ENCODE results near the gene SKA3.
"Not testable (repeated sequence)": the region's sequence is repeated elsewhere in the genome, so short reads cannot be mapped to it uniquely, and the experiment has no call there.

Gene SKA3

GRCh38 chr13:21225082-21225481 lies 48.7 kb upstream of the SKA3 start:
- Histone ChIP-seq H3K4me1 (ENCODE audit: control insufficient read depth, insufficient read depth, low read length) (no peaks in the 10 kb centered on the region), H3K27ac (ENCODE audit: extremely low read depth, low read depth, low read length) (no peak overlapping the region), H3K4me3 (ENCODE audit: low read depth, low read length) (no peak overlapping the region), H3K9me3 (ENCODE audit: control insufficient read depth, insufficient read depth, low read depth, low read length) (no peaks in the 10 kb centered on the region), H3K36me3 (ENCODE audit: control insufficient read depth in 2 of 2, insufficient read depth in 1 of 2, low read length in 2 of 2) (no peaks in the 10 kb centered on the region)
- no peak for TF ChIP-seq ZNF707 (tag by site-specific recombination; IDR thresholded peaks at IDR 0.05)
- no peak for TF ChIP-seq ZNF626 (tag by site-specific recombination; IDR thresholded peaks at IDR 0.05)
- TF ChIP-seq ZBTB48 (tag by site-specific recombination; IDR thresholded peaks at IDR 0.05): no peak
- TF ChIP-seq ZNF16 (tag by site-specific recombination; IDR thresholded peaks at IDR 0.05; ENCODE audit: low read depth): no peak
- no peak for TF ChIP-seq GLIS2 (tag by site-specific recombination; IDR thresholded peaks at IDR 0.05)
- TF ChIP-seq ZNF510 (tag by site-specific recombination; IDR thresholded peaks at IDR 0.05; ENCODE audit: insufficient replicate concordance): no peak
- ChIA-PET CTCF (no interaction called here), POLR2A (no interaction called here)

GRCh38 chr13:21221268-21221667 lies 44.9 kb upstream of the SKA3 start:
- TF ChIP-seq ZNF660 (tag by site-specific recombination; IDR thresholded peaks at IDR 0.05) (no peak), SETDB1 (IDR thresholded peaks at IDR 0.05; ENCODE audit: insufficient read length, low read length) (peak; percentile 67), ZBTB8A (tag by site-specific recombination; IDR thresholded peaks at IDR 0.05) (no peak)
- Histone ChIP-seq H3K4me3 (ENCODE audit: low read depth, low read length) (no peak overlapping the region), H3K4me1 (ENCODE audit: control insufficient read depth, insufficient read depth, low read length) (no peaks in the 10 kb centered on the region), H3K9me3 (ENCODE audit: control insufficient read depth, insufficient read depth, low read depth, low read length) (no peaks in the 10 kb centered on the region), H3K36me3 (ENCODE audit: control insufficient read depth in 2 of 2, insufficient read depth in 1 of 2, low read length in 2 of 2) (no peaks in the 10 kb centered on the region), H3K27ac (ENCODE audit: extremely low read depth, low read depth, low read length) (no peak overlapping the region)
- ChIA-PET CTCF (interaction anchor here (0.6 kb wide), 1 partner anchor 670 kb away, joined by 3 read pairs; no protein-coding TSS in a partner anchor), POLR2A (no interaction called here)

GRCh38 chr13:21219716-21220115 lies 43.4 kb upstream of the SKA3 start:
- CTCF ChIA-PET: interaction anchor here (0.7 kb wide), 1 partner anchor 40 kb away, joined by 3 read pairs; no protein-coding TSS in a partner anchor
- H3K4me3 ChIP-seq (ENCODE audit: low read depth, low read length); H3K9me3 ChIP-seq (ENCODE audit: control insufficient read depth, insufficient read depth, low read depth, low read length); H3K27ac ChIP-seq (ENCODE audit: extremely low read depth, low read depth, low read length); H3K4me1 ChIP-seq (ENCODE audit: control insufficient read depth, insufficient read depth, low read length); H3K36me3 ChIP-seq (ENCODE audit: control insufficient read depth in 2 of 2, insufficient read depth in 1 of 2, low read length in 2 of 2); POLR2A ChIA-PET: not testable (repeated sequence)

- H3K4me3 ChIP-seq (ENCODE audit: low read depth, low read length): no peak overlapping the region
- no peak overlapping the region for H3K27ac ChIP-seq (ENCODE audit: extremely low read depth, low read depth, low read length)
- CTCF ChIA-PET: no interaction called here
- H3K9me3 ChIP-seq (ENCODE audit: control insufficient read depth, insufficient read depth, low read depth, low read length): no peaks in the 10 kb centered on the region
- POLR2A ChIA-PET: no interaction called here
- no peaks in the 10 kb centered on the region for H3K4me1 ChIP-seq (ENCODE audit: control insufficient read depth, insufficient read depth, low read length)
- no peaks in the 10 kb centered on the region for H3K36me3 ChIP-seq (ENCODE audit: control insufficient read depth in 2 of 2, insufficient read depth in 1 of 2, low read length in 2 of 2)
- no peak for TF ChIP-seq ZNF645 (tag by site-specific recombination; IDR thresholded peaks at IDR 0.05)
- TF ChIP-seq ZNF324 (tag by site-specific recombination; IDR thresholded peaks at IDR 0.05): no peak
- TF ChIP-seq PBX3 (CRISPR knock-in tag; IDR thresholded peaks at IDR 0.05): no peak
- TF ChIP-seq ZFP41 (tag by site-specific recombination; IDR thresholded peaks at IDR 0.05; ENCODE audit: borderline replicate concordance): no peak
- TF ChIP-seq ZNF202 (tag by site-specific recombination; IDR thresholded peaks at IDR 0.05; ENCODE audit: borderline replicate concordance): no peak
- TF ChIP-seq ZXDB (tag by site-specific recombination; IDR thresholded peaks at IDR 0.05): no peak
- TF ChIP-seq BCL11A (tag by site-specific recombination; IDR thresholded peaks at IDR 0.05; ENCODE audit: low read depth): no peak
- no peak for TF ChIP-seq ZBTB11 (tag by site-specific recombination; conservative IDR thresholded peaks at IDR 0.05; ENCODE audit: low read depth)
- TF ChIP-seq ZNF580 (tag by site-specific recombination; IDR thresholded peaks at IDR 0.05): no peak
- TF ChIP-seq ZNF311 (tag by site-specific recombination; IDR thresholded peaks at IDR 0.05; ENCODE audit: borderline replicate concordance): no peak
- TF ChIP-seq ZNF2 (tag by site-specific recombination; IDR thresholded peaks at IDR 0.05): no peak
- TF ChIP-seq SETDB1 (IDR thresholded peaks at IDR 0.05; ENCODE audit: insufficient read length, low read length): no peak
- TF ChIP-seq GLIS2 (tag by site-specific recombination; IDR thresholded peaks at IDR 0.05): no peak
- no peak for TF ChIP-seq BCL11B (tag by site-specific recombination; IDR thresholded peaks at IDR 0.05; ENCODE audit: low read depth)
- TF ChIP-seq GFI1B (tag by site-specific recombination; IDR thresholded peaks at IDR 0.05): no peak
Observed at GRCh38 chr13:21219036-21219381, 42.7 kb upstream of the SKA3 start.
